Gastrocnemius medialis (tissue), 4 donors: ENCODE results near the gene IP6K3.

Source experiments
- POLR2A ChIP-seq, 2 donors: fragments of 450-650 bp; IDR thresholded peaks; one replicate each; pipeline ENCODE4 v1.6.1; 2017; ENCODE audit warnings: antibody characterized with exemption in 2 of 2, mild to moderate bottlenecking in 2 of 2, moderate library complexity in 2 of 2
- TF ChIP-seq, protein P1 (sequence below), 5 experiments: fragments of 450-650 bp in 3 of 5; fragments of 200-600 bp in 2 of 5; sonication (generic) in 2 of 5; IDR thresholded peaks in 4 of 5; conservative IDR thresholded peaks in 1 of 5; 1 replicate in 4 of 5; 2 replicates in 1 of 5; pipeline ENCODE4 v1.5.1; 2016 to 2019; ENCODE audit warnings: antibody characterized with exemption in 5 of 5, mild to moderate bottlenecking in 3 of 5, moderate library complexity in 3 of 5

GRCh38 chr6:33779895-33780294, 33.2 kb upstream of the IP6K3 start:
- TF ChIP-seq, protein P1, sequence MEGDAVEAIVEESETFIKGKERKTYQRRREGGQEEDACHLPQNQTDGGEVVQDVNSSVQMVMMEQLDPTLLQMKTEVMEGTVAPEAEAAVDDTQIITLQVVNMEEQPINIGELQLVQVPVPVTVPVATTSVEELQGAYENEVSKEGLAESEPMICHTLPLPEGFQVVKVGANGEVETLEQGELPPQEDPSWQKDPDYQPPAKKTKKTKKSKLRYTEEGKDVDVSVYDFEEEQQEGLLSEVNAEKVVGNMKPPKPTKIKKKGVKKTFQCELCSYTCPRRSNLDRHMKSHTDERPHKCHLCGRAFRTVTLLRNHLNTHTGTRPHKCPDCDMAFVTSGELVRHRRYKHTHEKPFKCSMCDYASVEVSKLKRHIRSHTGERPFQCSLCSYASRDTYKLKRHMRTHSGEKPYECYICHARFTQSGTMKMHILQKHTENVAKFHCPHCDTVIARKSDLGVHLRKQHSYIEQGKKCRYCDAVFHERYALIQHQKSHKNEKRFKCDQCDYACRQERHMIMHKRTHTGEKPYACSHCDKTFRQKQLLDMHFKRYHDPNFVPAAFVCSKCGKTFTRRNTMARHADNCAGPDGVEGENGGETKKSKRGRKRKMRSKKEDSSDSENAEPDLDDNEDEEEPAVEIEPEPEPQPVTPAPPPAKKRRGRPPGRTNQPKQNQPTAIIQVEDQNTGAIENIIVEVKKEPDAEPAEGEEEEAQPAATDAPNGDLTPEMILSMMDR (IDR thresholded peaks at IDR 0.05 in 4 of 5, conservative IDR thresholded peaks at IDR 0.05 in 1 of 5), result no peak
- no peak for TF ChIP-seq POLR2A (IDR thresholded peaks at IDR 0.05)
